Spleen (tissue), 11 donors: Measurements from ENCODE around the gene TRIM28. TPM values are rescaled to one million over a fixed set of nuclear protein-coding genes. Genes with fewer than 3 reads are reported as not detected.

Experiments
- DNase-seq: peaks from one replicate; pipeline ENCODE4 v3.0.0-alpha.2; 2020
- H3K27ac ChIP-seq, 8 donors: fragments of 200-600 bp; sonication (generic) in 7 of 8; 1 replicate in 4 of 8; 2 replicates in 4 of 8; pipeline versions ENCODE4 v1.5.0 to v1.8.0; 2016 to 2021; ENCODE audit warnings: inconsistent platforms in 4 of 8, mild to moderate bottlenecking in 4 of 8, moderate library complexity in 1 of 8
- H3K27me3 ChIP-seq, 7 donors: fragments of 200-600 bp; sonication (generic) in 6 of 7; replicated peaks in 1 of 7; 1 replicate in 4 of 7; 2 replicates in 3 of 7; pipeline versions ENCODE4 v1.5.0 to v1.8.0; 2016 to 2021; ENCODE audit warnings: inconsistent platforms in 3 of 7, mild to moderate bottlenecking in 1 of 7
- H3K36me3 ChIP-seq, 6 donors: fragments of 200-600 bp; sonication (generic) in 5 of 6; 1 replicate in 4 of 6; 2 replicates in 2 of 6; pipeline versions ENCODE4 v1.5.0 to v1.8.0; 2016 to 2021; ENCODE audit warnings: inconsistent platforms in 2 of 6
- H3K4me1 ChIP-seq, 6 donors: fragments of 200-600 bp; sonication (generic) in 5 of 6; 1 replicate in 3 of 6; 2 replicates in 3 of 6; pipeline versions ENCODE4 v1.5.0 to v1.8.0; 2016 to 2021; ENCODE audit warnings: inconsistent platforms in 3 of 6
- H3K4me3 ChIP-seq, 8 donors: fragments of 200-600 bp; sonication (generic) in 7 of 8; 1 replicate in 4 of 8; 2 replicates in 4 of 8; pipeline versions ENCODE4 v1.5.0 to v1.8.0; 2016 to 2021; ENCODE audit warnings: inconsistent platforms in 4 of 8, mild to moderate bottlenecking in 4 of 8, moderate library complexity in 2 of 8
- H3K9me3 ChIP-seq, 8 donors: fragments of 200-600 bp; sonication (generic) in 7 of 8; 1 replicate in 4 of 8; 2 replicates in 4 of 8; pipeline versions ENCODE4 v1.5.0 to v1.8.0; 2016 to 2021; ENCODE audit warnings: inconsistent platforms in 4 of 8
- CTCF ChIP-seq, 11 experiments: fragments of 200-600 bp in 7 of 11; fragments of 450-650 bp in 4 of 11; sonication (generic) in 4 of 11; IDR thresholded peaks in 8 of 11; conservative IDR thresholded peaks in 3 of 11; 1 replicate in 7 of 11; 2 replicates in 4 of 11; pipeline versions ENCODE4 v1.4.0 to v1.8.0; 2016 to 2021; ENCODE audit warnings: antibody characterized with exemption in 11 of 11, inconsistent platforms in 4 of 11, mild to moderate bottlenecking in 1 of 11
- POLR2A ChIP-seq, 3 donors: fragments of 450-650 bp; IDR thresholded peaks; one replicate each; pipeline ENCODE4 v1.5.1; 2017; ENCODE audit warnings: antibody characterized with exemption in 3 of 3, mild to moderate bottlenecking in 1 of 3
- POLR2AphosphoS5 ChIP-seq, 3 donors: sonication (generic); formaldehyde crosslinking; IDR thresholded peaks; one replicate each; pipeline ENCODE4 v1.5.1; 2017; ENCODE audit warnings: antibody characterized with exemption in 3 of 3
- WGBS, 5 donors: extraction: QIAGEN DNeasy Blood & Tissue Kit in 3 of 5; methylation state at CpG; one replicate each; pipeline versions ENCODE4 v1.1.5 to v1.1.7; 2013 to 2018; 5-methylcytosine and 5-hydroxymethylcytosine counted together
- intact Hi-C: fragments of 100-400 bp; cut with DNase I; formaldehyde crosslinking; loops from one replicate; pipeline ENCODE4 v1.15.0; 2023; ENCODE audit warnings: low total_unique reads
- polyA plus RNA-seq, 3 donors: library from polyadenylated mRNA; stranded (reverse); fragments of 200-250 nt; gene quantifications; one replicate each; pipeline ENCODE4 v1.2.1, GENCODE V29; 2013
- total RNA-seq, 7 donors: library from RNA; depleted of rRNA in 3 of 7; stranded (reverse); fragments of >200 nt in 3 of 7; fragmentation: NEBNext Ultra II Directional in 4 of 7; extraction: Animal tissue kit (Norgen Biotek cat#: 25700) in 4 of 7; gene quantifications; one replicate each; pipeline versions ENCODE4 v1.1.0 to v1.2.1, GENCODE V29; 2016 to 2021
- donor health status: healthy with polysubstance abuse.
- donor health status: DM: no; HTN: no; CAD: no; lungs with moderate emphysema.
- donor health status: DM: no; HTN: no; CAD: no.
- donor health status: Bipolar disorder and iron deficiency.
- donor health status: healthy.
- donor health status: DM: no; HTN: no; CAD: no.
- donor health status: DM: yes; HTN: yes; CAD: no.

The TRIM28 gene
- total and polyA plus RNA-seq, 10 donors: 181 to 294 (median 232) TPM

DNA sequence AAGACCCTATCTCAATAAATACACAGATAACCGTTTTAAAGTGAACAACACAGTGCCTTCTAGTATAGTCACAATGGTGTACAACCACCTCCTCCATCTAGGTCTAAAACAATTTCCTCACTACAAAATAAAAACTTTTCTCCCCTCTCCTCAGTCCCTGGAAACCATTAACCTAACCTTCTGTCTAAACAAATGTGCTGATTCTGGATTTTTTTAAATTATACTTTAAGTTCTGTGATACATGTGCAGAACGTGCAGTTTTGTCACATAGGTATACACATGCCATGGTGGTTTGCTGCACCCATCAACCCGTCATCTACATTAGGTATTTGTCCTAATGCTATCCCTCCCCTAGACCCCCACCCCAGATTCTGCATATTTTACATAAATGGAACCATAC lies 14.5 kb upstream of the TRIM28 start:
- peaks cover 0 to 5% (median 0%) of the 10 kb centered on the region in 6 donors for H3K4me1 ChIP-seq
- 78 to 90% (median 83%) methylated on average over 3 of the region's 3 CpGs for WGBS, 5 donors
- no peak overlapping the region for H3K27ac ChIP-seq
- intact Hi-C loops: no loop called here
- H3K9me3 ChIP-seq: no peaks in the 10 kb centered on the region
- no peak for TF ChIP-seq POLR2AphosphoS5 (IDR thresholded peaks at IDR 0.05)
- no peak for TF ChIP-seq CTCF (IDR thresholded peaks at IDR 0.05 in 8 of 11, conservative IDR thresholded peaks at IDR 0.05 in 3 of 11)
- TF ChIP-seq POLR2A (IDR thresholded peaks at IDR 0.05): no peak
- H3K27me3 ChIP-seq: no peaks in the 10 kb centered on the region
- DNase-seq: no peak
- no peak overlapping the region for H3K4me3 ChIP-seq
- H3K36me3 ChIP-seq: no peaks in the 10 kb centered on the region

DNA sequence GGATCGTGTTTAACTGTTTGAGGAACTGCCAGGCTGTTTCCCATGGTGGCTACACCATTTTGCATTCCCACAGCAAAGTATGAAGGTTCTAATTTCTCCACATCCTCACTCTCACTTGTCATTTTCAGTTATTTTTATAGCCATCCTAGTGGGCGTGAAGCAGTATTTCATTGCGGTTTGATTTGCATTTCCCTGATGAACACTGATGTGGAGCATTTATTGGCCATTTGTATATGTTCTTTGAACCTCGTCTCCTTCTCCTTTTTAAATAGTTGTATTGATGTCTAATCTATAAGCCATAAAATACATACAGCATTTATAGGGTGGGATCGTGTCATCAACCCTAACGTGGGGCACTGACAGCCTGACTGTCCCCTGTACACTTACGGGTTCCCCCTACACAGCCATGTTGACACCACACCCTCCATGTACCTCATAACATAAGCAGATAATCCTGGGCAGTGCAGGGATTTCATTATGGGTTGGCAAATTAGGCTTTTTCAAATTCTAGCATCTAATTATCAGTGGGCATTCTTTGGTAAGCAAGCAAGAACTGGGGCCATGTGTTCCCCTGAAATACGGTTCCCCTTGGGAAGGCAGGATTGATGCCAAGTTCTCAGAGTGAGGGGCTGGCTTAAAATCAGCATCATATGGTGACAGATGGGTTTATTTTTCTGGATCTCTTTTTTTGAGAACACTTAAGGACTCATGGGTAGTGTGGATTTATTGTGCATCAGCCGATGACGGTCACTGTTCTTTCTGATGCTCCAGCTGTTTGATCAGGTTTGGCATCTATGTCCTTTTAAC lies 12.6 kb upstream of the TRIM28 start:
- Histone ChIP-seq H3K9me3 (no peaks in the 10 kb centered on the region), H3K4me1 (peaks cover 0 to 5% (median 0%) of the 10 kb centered on the region in 6 donors), H3K36me3 (no peaks in the 10 kb centered on the region), H3K27ac (no peak overlapping the region), H3K4me3 (no peak overlapping the region), H3K27me3 (peaks cover 0 to under 1% (median 0%) of the 10 kb centered on the region in 7 donors)
- WGBS, 5 donors: 55 to 76% (median 70%) methylated on average over 10 of the region's 10 CpGs
- intact Hi-C loops: no loop called here
- TF ChIP-seq POLR2A (IDR thresholded peaks at IDR 0.05) (no peak), POLR2AphosphoS5 (IDR thresholded peaks at IDR 0.05) (no peak), CTCF (IDR thresholded peaks at IDR 0.05 in 8 of 11, conservative IDR thresholded peaks at IDR 0.05 in 3 of 11) (no peak)
- DNase-seq: no peak

- Histone ChIP-seq H3K27me3 (peaks cover 0 to 28% (median 17%) of the 10 kb centered on the region in 7 donors), H3K36me3 (no peaks in the 10 kb centered on the region), H3K27ac (no peak overlapping the region), H3K4me3 (no peak overlapping the region), H3K9me3 (no peaks in the 10 kb centered on the region), H3K4me1 (peaks cover 4 to 21% (median 13%) of the 10 kb centered on the region in 6 donors)
- DNase-seq: no peak
- WGBS, 5 donors: 93 to 100% (median 98%) methylated on average over 3 of the region's 3 CpGs
- intact Hi-C loops: no loop called here
- no peak for TF ChIP-seq CTCF (IDR thresholded peaks at IDR 0.05 in 8 of 11, conservative IDR thresholded peaks at IDR 0.05 in 3 of 11)
- TF ChIP-seq POLR2AphosphoS5 (IDR thresholded peaks at IDR 0.05): no peak
- no peak for TF ChIP-seq POLR2A (IDR thresholded peaks at IDR 0.05)
Measured at GRCh38 chr19:58535857-58536256, 8.0 kb upstream of the TRIM28 start.
